ENCODE measurements around the gene TFPI2.
"Not testable (repeated sequence)": the region's sequence is repeated elsewhere in the genome, so short reads cannot be mapped to it uniquely, and the experiment has no call there.

The TFPI2 gene

GRCh38 chr7:93890464-93891068 lies at the start of gene TFPI2:
TSS of gene TFPI2 (minus strand) at chr7:93890753. CDS start at chr7:93890678, 75 bp downstream.
- no peak for DNase-seq (ENCODE audit: low read depth)

- DNase-seq (ENCODE audit: low read depth): no peak
Measured at GRCh38 chr7:93938293-93938692, 47.7 kb upstream of the TFPI2 start.

- DNase-seq (ENCODE audit: low read depth): no peak
Measured at GRCh38 chr7:93937818-93938217, 47.3 kb upstream of the TFPI2 start.

- DNase-seq (ENCODE audit: low read depth): no peak
Measured at GRCh38 chr7:93935102-93935501, 44.5 kb upstream of the TFPI2 start.

GRCh38 chr7:93933156-93933555 lies 42.6 kb upstream of the TFPI2 start:
- no peak for DNase-seq (ENCODE audit: low read depth)

- no peak for DNase-seq (ENCODE audit: low read depth)
Measured at GRCh38 chr7:93931655-93932054, 41.1 kb upstream of the TFPI2 start.

- no peak for DNase-seq (ENCODE audit: low read depth)
Measured at GRCh38 chr7:93927585-93927984, 37.0 kb upstream of the TFPI2 start.

- no peak for DNase-seq (ENCODE audit: low read depth)
Measured at GRCh38 chr7:93926800-93927199, 36.2 kb upstream of the TFPI2 start.

GRCh38 chr7:93923942-93924341 lies 33.4 kb upstream of the TFPI2 start:
- no peak for DNase-seq (ENCODE audit: low read depth)

GRCh38 chr7:93923296-93923695 lies 32.7 kb upstream of the TFPI2 start:
- DNase-seq (ENCODE audit: low read depth): no peak

- DNase-seq (ENCODE audit: low read depth): no peak
Measured at GRCh38 chr7:93921607-93922566, 31.3 kb upstream of the TFPI2 start, which contains the start of gene GNG11. TSS of gene GNG11 (plus strand) at chr7:93921735. CDS start at chr7:93922138, 403 bp downstream.

GRCh38 chr7:93921186-93921585 lies 30.6 kb upstream of the TFPI2 start:
- no peak for DNase-seq (ENCODE audit: low read depth)

GRCh38 chr7:93920496-93921182 lies 30.1 kb upstream of the TFPI2 start:
- DNase-seq (ENCODE audit: low read depth): no peak

- DNase-seq (ENCODE audit: low read depth): not testable (repeated sequence)
Measured at GRCh38 chr7:93916315-93916714, 25.8 kb upstream of the TFPI2 start.

- DNase-seq (ENCODE audit: low read depth): not testable (repeated sequence)
Measured at GRCh38 chr7:93915888-93916287, 25.3 kb upstream of the TFPI2 start.

- not testable (repeated sequence) for DNase-seq (ENCODE audit: low read depth)
Measured at GRCh38 chr7:93915206-93915842, 24.8 kb upstream of the TFPI2 start.

- no peak for DNase-seq (ENCODE audit: low read depth)
Measured at GRCh38 chr7:93914581-93915066, 24.1 kb upstream of the TFPI2 start.

GRCh38 chr7:93913197-93913596 lies 22.6 kb upstream of the TFPI2 start:
- no peak for DNase-seq (ENCODE audit: low read depth)

GRCh38 chr7:93911661-93912060 lies 21.1 kb upstream of the TFPI2 start:
- DNase-seq (ENCODE audit: low read depth): not testable (repeated sequence)

- DNase-seq (ENCODE audit: low read depth): not testable (repeated sequence)
Measured at GRCh38 chr7:93911242-93911641, 20.7 kb upstream of the TFPI2 start.

- DNase-seq (ENCODE audit: low read depth): no peak
Measured at GRCh38 chr7:93910076-93910994, 19.8 kb upstream of the TFPI2 start.

All from activated T-cell treated with anti-CD3 and anti-CD28 coated beads for 1 hour (primary cell).